Endothelial cell of umbilical vein (primary cell): Measurements from ENCODE around the gene HSF2BP. TPM values are rescaled to one million over a fixed set of nuclear protein-coding genes. Genes with fewer than 3 reads are reported as not detected.

ENCODE experiments used
- BruUV-seq: library from RNA; stranded (reverse); fragments of 400-500 nt; replicated peaks from 2 replicates; lab custom pipeline; 2021; lab: Mats Ljungman, UMichigan
- CTCF ChIA-PET: fragments of 300-600, 350-600 bp; sonication (Branson Sonifier 250); formaldehyde crosslinking; loops from one replicate; lab custom pipeline; 2021; ENCODE audit warnings: antibody characterized with exemption, inconsistent platforms; lab: Charles Lee
- POLR2A ChIA-PET: fragments of 300-600, 350-600 bp; sonication (Branson Sonifier 250); formaldehyde crosslinking; loops from one replicate; lab custom pipeline; 2021; ENCODE audit warnings: antibody characterized with exemption, inconsistent platforms; lab: Charles Lee
- DNase-seq: peaks from one replicate; pipeline ENCODE4 v3.0.0-alpha.2; 2011; ENCODE audit warnings: low read depth, low spot score
- FAIRE-seq: peaks from 2 replicates; lab custom pipeline; 2011; peaks lifted over from hg19 to GRCh38; lab: Jason Lieb, UNC
- H2AFZ ChIP-seq: 2 replicates; pipeline ENCODE4 v1.6.0; 2012; ENCODE audit warnings: low read depth, low read length, control low read depth, inconsistent platforms
- H3K27ac ChIP-seq: 2 replicates; pipeline ENCODE4 v1.5.1; 2011; ENCODE audit warnings: low read depth, mild to moderate bottlenecking, control low read depth, low read length, moderate library complexity; ENCODE audit not compliant: insufficient read depth
- H3K27me3 ChIP-seq, 2 experiments: 2 replicates each; pipeline versions ENCODE4 v1.6.0 to v1.6.1; 2011; ENCODE audit warnings: low read length in 2 of 2, mixed read lengths in 1 of 2; ENCODE audit not compliant: control insufficient read depth in 2 of 2, insufficient read depth in 2 of 2
- H3K36me3 ChIP-seq, 2 experiments: 2 replicates in 1 of 2; 3 replicates in 1 of 2; pipeline ENCODE4 v1.5.1; 2011; ENCODE audit warnings: low read length in 2 of 2, mild to moderate bottlenecking in 1 of 2, moderate library complexity in 1 of 2; ENCODE audit not compliant: control insufficient read depth in 2 of 2, insufficient read depth in 2 of 2; ENCODE audit errors: extremely low read depth in 1 of 2
- H3K4me1 ChIP-seq: 3 replicates; pipeline ENCODE4 v1.5.1; 2011; ENCODE audit warnings: mild to moderate bottlenecking, low read length; ENCODE audit not compliant: control insufficient read depth, insufficient read depth; ENCODE audit errors: extremely low read depth
- H3K4me2 ChIP-seq: 2 replicates; pipeline ENCODE4 v1.6.1; 2011; ENCODE audit warnings: low read length, control low read depth, mixed read lengths; ENCODE audit not compliant: insufficient read depth
- H3K4me3 ChIP-seq, 3 experiments: fragments of 200-600 bp in 1 of 3; sonication (generic), shearing (Covaris generic) in 1 of 3; replicated peaks in 1 of 3; 2 replicates each; pipeline ENCODE4 v1.5.1; 2011 to 2016; ENCODE audit warnings: control low read depth in 3 of 3, low read length in 3 of 3, mild to moderate bottlenecking in 2 of 3, inconsistent platforms in 1 of 3, low read depth in 1 of 3, moderate library complexity in 1 of 3; ENCODE audit not compliant: insufficient read depth in 1 of 3
- H3K79me2 ChIP-seq: 2 replicates; pipeline ENCODE4 v1.6.0; 2012; ENCODE audit warnings: low read length, inconsistent platforms; ENCODE audit not compliant: control insufficient read depth, insufficient read depth
- H3K9ac ChIP-seq: replicated peaks from 2 replicates; pipeline ENCODE3; 2011; ENCODE audit warnings: low read length, control low read depth; ENCODE audit not compliant: insufficient read depth; ENCODE audit errors: extremely low read depth
- H3K9me1 ChIP-seq: replicated peaks from 3 replicates; pipeline ENCODE4 v1.6.0; 2011; ENCODE audit warnings: mild to moderate bottlenecking, low read length; ENCODE audit not compliant: control insufficient read depth, insufficient read depth; ENCODE audit errors: extremely low read depth
- H3K9me3 ChIP-seq: replicated peaks from 2 replicates; pipeline ENCODE4 v1.5.1; 2012; ENCODE audit warnings: low read length, inconsistent platforms; ENCODE audit not compliant: control insufficient read depth, insufficient read depth
- H4K20me1 ChIP-seq: replicated peaks from 2 replicates; pipeline ENCODE3; 2011; ENCODE audit warnings: mild to moderate bottlenecking, low read length; ENCODE audit not compliant: control insufficient read depth, insufficient read depth; ENCODE audit errors: extremely low read depth
- EZH2 ChIP-seq: IDR thresholded peaks from 2 replicates; pipeline ENCODE4 v1.6.1; 2012; ENCODE audit warnings: borderline replicate concordance, low read depth, mild to moderate bottlenecking, moderate library complexity, low read length, inconsistent platforms; ENCODE audit not compliant: severe bottlenecking
- FOS ChIP-seq: IDR thresholded peaks from 2 replicates; pipeline ENCODE4 v1.6.1; 2011; ENCODE audit warnings: mild to moderate bottlenecking, low read length, moderate library complexity, borderline replicate concordance; ENCODE audit not compliant: insufficient read depth
- GATA2 ChIP-seq: IDR thresholded peaks from 2 replicates; pipeline ENCODE4 v1.7.0; 2011; ENCODE audit warnings: low read depth, mild to moderate bottlenecking, moderate library complexity, mixed read lengths, low read length; ENCODE audit not compliant: insufficient read length, insufficient read depth
- JUN ChIP-seq: IDR thresholded peaks from 2 replicates; pipeline ENCODE4 v1.6.1; 2011; ENCODE audit warnings: borderline replicate concordance, low read depth; ENCODE audit not compliant: insufficient read length, insufficient read depth
- MYC ChIP-seq: IDR thresholded peaks from one replicate; pipeline ENCODE4 v1.6.1; 2011; ENCODE audit warnings: mild to moderate bottlenecking, low read depth, low read length
- POLR2A ChIP-seq: IDR thresholded peaks from 2 replicates; pipeline ENCODE4 v1.6.1; 2012; ENCODE audit warnings: low read depth, mild to moderate bottlenecking, control low read depth, low read length
- POLR2AphosphoS5 ChIP-seq: IDR thresholded peaks from 2 replicates; pipeline ENCODE4 v1.6.1; 2012; ENCODE audit warnings: low read depth, mild to moderate bottlenecking, control low read depth, low read length, moderate library complexity; ENCODE audit not compliant: insufficient read depth
- dilution Hi-C: fragments of 300-500 bp; cut with MboI; formaldehyde crosslinking; loops from one replicate; pipeline ENCODE4 v1.15.0; 2019; ENCODE audit warnings: low sequenced_read_pairs; ENCODE audit not compliant: extremely low pct_ligation_motif_present
- intact Hi-C: fragments of 100-400 bp; cut with micrococcal nuclease; formaldehyde crosslinking; loops from one replicate; pipeline ENCODE4 v1.10.0; 2022
- polyA plus RNA-seq, 4 experiments: library from polyadenylated mRNA; depleted of rRNA in 3 of 4; stranded (reverse) in 3 of 4; unstranded in 1 of 4; fragments of >200 nt; gene quantifications; 2 replicates each; pipeline versions ENCODE4 v1.2.1 to v1.2.3, GENCODE V29; 2011 to 2012; ENCODE audit warnings: missing spikeins in 1 of 4
- total RNA-seq: library from RNA; stranded (reverse); gene quantifications from 2 replicates; pipeline ENCODE4 v1.2.3, GENCODE V29; 2021
- TF ChIP-seq, protein P1 (sequence below), 2 donors: IDR thresholded peaks; 1 replicate in 1 of 2; 2 replicates in 1 of 2; pipeline ENCODE4 v1.5.1; 2011; ENCODE audit warnings: low read length in 2 of 2, mild to moderate bottlenecking in 2 of 2, moderate library complexity in 2 of 2, control low read depth in 1 of 2, inconsistent platforms in 1 of 2, low read depth in 1 of 2; ENCODE audit not compliant: insufficient read depth in 1 of 2; ENCODE audit errors: extremely low read depth in 1 of 2
- TF ChIP-seq, protein P2 (sequence below): IDR thresholded peaks from 2 replicates; pipeline ENCODE4 v1.6.1; 2011; ENCODE audit not compliant: insufficient read depth, insufficient read length

Gene HSF2BP
- total and polyA plus RNA-seq, 2 donors (not counting 3 experiments of a cell fraction or from before 2014, with no cell fraction given), result 0.41 to 0.55 TPM

- Histone ChIP-seq H3K9me1 (no peaks in the 10 kb centered on the region), H4K20me1 (no peaks in the 10 kb centered on the region), H3K4me1 (no peaks in the 10 kb centered on the region), H3K27me3 (no peaks in the 10 kb centered on the region), H3K79me2 (peaks cover 14% of the 10 kb centered on the region), H3K9ac (no peak overlapping the region), H2AFZ (no peak overlapping the region), H3K9me3 (no peaks in the 10 kb centered on the region), H3K4me2 (no peak overlapping the region), H3K27ac (no peak overlapping the region), H3K36me3 (peaks cover 18 to 20% of the 10 kb centered on the region in 2 experiments), H3K4me3 (no peak overlapping the region)
- CTCF ChIA-PET, result no interaction called here
- BruUV-seq, result no TSS peak
- POLR2A ChIA-PET, result no interaction called here
- intact Hi-C loops (no loop called here), dilution Hi-C loops (no loop called here)
- FAIRE-seq (no peak), DNase-seq (no peak)
- no peak for TF ChIP-seq EZH2
- no peak for TF ChIP-seq FOS
- no peak for TF ChIP-seq POLR2A
- TF ChIP-seq POLR2AphosphoS5, result no peak
- no peak for TF ChIP-seq JUN
- TF ChIP-seq, protein P1, sequence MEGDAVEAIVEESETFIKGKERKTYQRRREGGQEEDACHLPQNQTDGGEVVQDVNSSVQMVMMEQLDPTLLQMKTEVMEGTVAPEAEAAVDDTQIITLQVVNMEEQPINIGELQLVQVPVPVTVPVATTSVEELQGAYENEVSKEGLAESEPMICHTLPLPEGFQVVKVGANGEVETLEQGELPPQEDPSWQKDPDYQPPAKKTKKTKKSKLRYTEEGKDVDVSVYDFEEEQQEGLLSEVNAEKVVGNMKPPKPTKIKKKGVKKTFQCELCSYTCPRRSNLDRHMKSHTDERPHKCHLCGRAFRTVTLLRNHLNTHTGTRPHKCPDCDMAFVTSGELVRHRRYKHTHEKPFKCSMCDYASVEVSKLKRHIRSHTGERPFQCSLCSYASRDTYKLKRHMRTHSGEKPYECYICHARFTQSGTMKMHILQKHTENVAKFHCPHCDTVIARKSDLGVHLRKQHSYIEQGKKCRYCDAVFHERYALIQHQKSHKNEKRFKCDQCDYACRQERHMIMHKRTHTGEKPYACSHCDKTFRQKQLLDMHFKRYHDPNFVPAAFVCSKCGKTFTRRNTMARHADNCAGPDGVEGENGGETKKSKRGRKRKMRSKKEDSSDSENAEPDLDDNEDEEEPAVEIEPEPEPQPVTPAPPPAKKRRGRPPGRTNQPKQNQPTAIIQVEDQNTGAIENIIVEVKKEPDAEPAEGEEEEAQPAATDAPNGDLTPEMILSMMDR (IDR thresholded peaks at IDR 0.05; ENCODE audit: extremely low read depth in 1 of 2, insufficient read depth in 1 of 2, low read depth in 1 of 2, low read length in 2 of 2), result no peak
- no peak for TF ChIP-seq GATA2
- TF ChIP-seq, protein P2, sequence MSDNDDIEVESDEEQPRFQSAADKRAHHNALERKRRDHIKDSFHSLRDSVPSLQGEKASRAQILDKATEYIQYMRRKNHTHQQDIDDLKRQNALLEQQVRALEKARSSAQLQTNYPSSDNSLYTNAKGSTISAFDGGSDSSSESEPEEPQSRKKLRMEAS, result no peak
- no peak for TF ChIP-seq MYC
These were observed 16.6 kb upstream of the HSF2BP start for GRCh38 chr21:43675871-43676270.
